ENCODE data around the gene CCM2. TPM values are rescaled to one million over a fixed set of nuclear protein-coding genes. Genes with fewer than 3 reads are reported as not detected.
"Not testable (repeated sequence)": the region's sequence is repeated elsewhere in the genome, so short reads cannot be mapped to it uniquely, and the experiment has no call there.

CCM2 gene
- polyA plus RNA-seq, 1 donor, result 42.1 TPM

- no peak for DNase-seq (ENCODE audit: low read depth)
These were observed 18.8 kb upstream of the CCM2 start for GRCh38 chr7:44981035-44981706.

GRCh38 chr7:44982535-44982923 is 17.5 kb upstream of the CCM2 start:
- DNase-seq (ENCODE audit: low read depth), result no peak

- no peak for DNase-seq (ENCODE audit: low read depth)
These were observed 17.0 kb upstream of the CCM2 start for GRCh38 chr7:44982970-44983369.

- no peak for DNase-seq (ENCODE audit: low read depth)
These were observed 16.1 kb upstream of the CCM2 start for GRCh38 chr7:44983742-44984477.

DNA sequence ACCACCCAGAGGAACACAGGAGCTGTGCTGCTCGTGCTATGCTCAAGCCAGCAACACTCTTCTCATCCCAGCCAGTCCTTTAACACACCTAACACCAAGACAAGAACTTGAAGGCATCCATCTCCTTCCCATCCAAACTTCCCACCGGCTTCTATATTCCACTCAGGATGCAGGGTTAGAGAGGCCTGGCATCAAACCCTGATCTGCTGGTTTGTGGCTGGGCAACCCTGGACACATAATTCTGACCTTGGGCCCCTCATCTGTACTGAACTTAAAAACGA is 15.6 kb upstream of the CCM2 start:
- no peak for DNase-seq (ENCODE audit: low read depth)

GRCh38 chr7:44985033-44985695 is 14.8 kb upstream of the CCM2 start:
- DNase-seq (ENCODE audit: low read depth), result no peak

- DNase-seq (ENCODE audit: low read depth), result no peak
These were observed 14.1 kb upstream of the CCM2 start for GRCh38 chr7:44985900-44986217.

- DNase-seq (ENCODE audit: low read depth), result peak; percentile 90
These were observed 13.6 kb upstream of the CCM2 start for GRCh38 chr7:44986218-44987053.

- no peak for DNase-seq (ENCODE audit: low read depth)
These were observed 12.5 kb upstream of the CCM2 start for GRCh38 chr7:44987457-44987856.

DNA sequence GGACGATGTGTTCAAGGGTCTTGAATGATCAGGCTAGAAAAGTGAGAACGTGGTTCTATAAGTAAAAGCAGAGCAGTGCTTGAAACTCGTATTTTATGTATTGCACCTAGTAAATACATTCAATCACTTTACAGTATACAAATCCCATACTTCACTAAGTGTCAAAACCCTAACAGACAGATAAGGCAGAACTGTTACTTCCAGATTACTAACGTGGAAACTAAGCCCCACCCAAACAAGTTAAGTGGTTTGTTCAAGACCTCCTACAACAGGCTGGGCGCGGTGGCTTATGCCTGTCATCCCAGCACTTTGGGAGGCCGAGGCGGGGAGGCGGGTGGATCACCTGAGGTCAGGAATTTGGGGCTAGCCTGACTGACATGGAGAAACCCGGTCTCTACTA is 12.0 kb upstream of the CCM2 start:
- no peak for DNase-seq (ENCODE audit: low read depth)

- DNase-seq (ENCODE audit: low read depth), result no peak
These were observed 11.3 kb upstream of the CCM2 start for GRCh38 chr7:44988701-44989100.

GRCh38 chr7:44989132-44989531 is 10.9 kb upstream of the CCM2 start:
- no peak for DNase-seq (ENCODE audit: low read depth)

DNA sequence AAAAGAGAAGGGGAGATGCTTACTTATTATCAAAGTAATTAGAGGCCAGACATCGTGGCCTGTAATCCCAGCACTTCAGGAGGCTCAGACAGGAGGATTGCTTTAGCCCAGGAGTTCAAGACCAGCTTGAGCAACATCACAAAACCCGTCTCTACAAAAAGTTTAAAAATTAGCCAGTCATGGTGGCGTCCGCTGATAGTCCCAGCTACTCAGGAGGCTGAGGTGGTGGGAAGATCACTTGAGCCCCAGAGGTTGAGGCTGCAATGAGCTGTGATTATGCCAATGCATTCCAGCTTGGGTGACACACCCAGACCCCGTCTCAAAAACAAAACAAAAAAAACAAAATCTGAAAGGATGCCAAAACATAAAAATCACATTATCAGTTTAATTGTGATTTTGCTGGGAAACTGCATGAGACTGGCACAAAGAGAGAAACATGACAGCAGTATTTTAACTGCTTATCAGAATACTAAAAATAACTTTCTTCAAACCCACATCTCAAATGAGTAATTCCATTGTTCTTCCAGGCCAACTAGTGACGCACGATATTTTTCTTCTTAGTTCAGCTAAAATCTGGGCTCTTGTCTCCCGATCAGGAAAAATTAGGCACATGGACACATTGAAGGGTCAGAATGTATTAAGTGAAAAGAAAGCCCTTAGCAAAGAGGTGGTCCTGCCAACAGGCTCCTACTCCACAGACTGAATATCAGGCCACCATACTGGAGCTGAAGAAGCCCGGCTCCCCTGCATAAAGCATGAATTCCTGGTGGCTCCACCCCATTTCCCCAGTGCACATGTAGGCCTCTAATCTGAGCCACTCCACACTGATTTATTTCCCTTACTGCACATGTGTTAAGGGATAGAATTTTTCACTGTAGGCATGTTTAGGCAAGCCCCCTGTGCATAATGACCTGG is 9.6 kb upstream of the CCM2 start:
- no peak for DNase-seq (ENCODE audit: low read depth)

- not testable (repeated sequence) for DNase-seq (ENCODE audit: low read depth)
These were observed 7.8 kb upstream of the CCM2 start for GRCh38 chr7:44992004-44992795.

DNA sequence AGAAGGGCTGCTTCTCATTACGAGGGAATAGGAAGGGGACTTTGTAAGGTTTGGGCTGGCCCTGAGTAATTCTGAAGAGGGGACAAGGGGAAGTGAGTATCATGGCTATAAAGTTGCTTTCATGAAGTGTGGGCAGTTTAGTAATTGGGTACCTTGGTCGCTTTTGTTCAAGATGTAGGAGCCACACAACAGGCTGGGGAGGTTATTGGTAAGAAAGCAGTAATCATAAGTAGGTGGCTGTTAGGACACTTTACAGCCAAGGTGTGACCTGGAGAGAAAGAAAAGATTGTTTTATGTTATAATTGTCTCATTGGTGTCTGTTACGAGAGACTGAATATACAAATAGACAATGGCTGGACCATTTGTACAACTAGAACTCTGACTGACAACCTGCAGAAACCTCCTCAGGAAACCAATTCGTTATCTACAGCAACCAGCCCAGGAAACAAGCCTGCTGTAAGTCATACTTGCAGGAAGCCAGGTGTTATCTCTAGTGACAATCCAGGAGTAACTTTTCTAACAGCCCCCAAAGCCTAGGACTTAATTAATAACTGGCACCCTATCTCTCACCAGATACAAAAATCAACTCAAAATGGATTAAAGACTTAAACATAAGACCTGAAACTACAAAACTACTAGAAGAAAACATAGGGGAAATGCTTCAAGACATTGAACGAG is 5.0 kb upstream of the CCM2 start:
- DNase-seq (ENCODE audit: low read depth), result no peak

GRCh38 chr7:44995555-44996493 is 4.2 kb upstream of the CCM2 start:
- no peak for DNase-seq (ENCODE audit: low read depth)

- DNase-seq (ENCODE audit: low read depth), result no peak
These were observed 1.7 kb upstream of the CCM2 start for GRCh38 chr7:44998153-44998871.
